ENCODE measurements around the gene PDE5A. TPM values are rescaled to one million over a fixed set of nuclear protein-coding genes. Genes with fewer than 3 reads are reported as not detected.
A peak's percentile ranks its signal among the peaks of the same experiment; 100 is the strongest.

Gene PDE5A
- total RNA-seq, 1 donor from 2014 or later = 58.0 TPM

DNA sequence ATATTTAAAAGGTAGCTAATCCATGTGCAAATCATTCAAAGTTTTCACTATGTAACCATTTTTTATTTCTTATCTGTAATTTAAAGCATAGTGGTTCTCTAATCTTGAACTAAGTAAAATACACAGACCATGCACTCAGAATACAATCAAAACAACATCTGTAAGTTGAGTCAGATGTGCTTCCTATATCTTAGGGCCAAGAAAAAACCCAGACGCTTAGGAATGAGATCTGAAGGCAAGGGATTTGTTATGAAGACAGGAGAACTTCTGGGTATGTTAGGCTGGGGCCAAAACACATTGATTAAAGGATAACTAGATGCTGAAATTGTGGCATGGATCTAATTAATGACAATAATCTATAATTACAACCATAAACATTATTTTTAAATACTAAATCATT, 120.3 kb downstream of the PDE5A start:
- intact Hi-C loops (cut with DNase I) = no loop called here
- TF ChIP-seq, protein P1, sequence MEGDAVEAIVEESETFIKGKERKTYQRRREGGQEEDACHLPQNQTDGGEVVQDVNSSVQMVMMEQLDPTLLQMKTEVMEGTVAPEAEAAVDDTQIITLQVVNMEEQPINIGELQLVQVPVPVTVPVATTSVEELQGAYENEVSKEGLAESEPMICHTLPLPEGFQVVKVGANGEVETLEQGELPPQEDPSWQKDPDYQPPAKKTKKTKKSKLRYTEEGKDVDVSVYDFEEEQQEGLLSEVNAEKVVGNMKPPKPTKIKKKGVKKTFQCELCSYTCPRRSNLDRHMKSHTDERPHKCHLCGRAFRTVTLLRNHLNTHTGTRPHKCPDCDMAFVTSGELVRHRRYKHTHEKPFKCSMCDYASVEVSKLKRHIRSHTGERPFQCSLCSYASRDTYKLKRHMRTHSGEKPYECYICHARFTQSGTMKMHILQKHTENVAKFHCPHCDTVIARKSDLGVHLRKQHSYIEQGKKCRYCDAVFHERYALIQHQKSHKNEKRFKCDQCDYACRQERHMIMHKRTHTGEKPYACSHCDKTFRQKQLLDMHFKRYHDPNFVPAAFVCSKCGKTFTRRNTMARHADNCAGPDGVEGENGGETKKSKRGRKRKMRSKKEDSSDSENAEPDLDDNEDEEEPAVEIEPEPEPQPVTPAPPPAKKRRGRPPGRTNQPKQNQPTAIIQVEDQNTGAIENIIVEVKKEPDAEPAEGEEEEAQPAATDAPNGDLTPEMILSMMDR (IDR thresholded peaks at IDR 0.05) = no peak
- Histone ChIP-seq H3K36me3 (peaks cover 77% of the 10 kb centered on the region), H3K27me3 (no peaks in the 10 kb centered on the region), H3K27ac (no peak overlapping the region), H3K4me3 (no peak overlapping the region), H3K4me1 (no peaks in the 10 kb centered on the region), H3K9me3 (no peaks in the 10 kb centered on the region)
- DNase-seq (no peak), ATAC-seq (no peak)

DNA sequence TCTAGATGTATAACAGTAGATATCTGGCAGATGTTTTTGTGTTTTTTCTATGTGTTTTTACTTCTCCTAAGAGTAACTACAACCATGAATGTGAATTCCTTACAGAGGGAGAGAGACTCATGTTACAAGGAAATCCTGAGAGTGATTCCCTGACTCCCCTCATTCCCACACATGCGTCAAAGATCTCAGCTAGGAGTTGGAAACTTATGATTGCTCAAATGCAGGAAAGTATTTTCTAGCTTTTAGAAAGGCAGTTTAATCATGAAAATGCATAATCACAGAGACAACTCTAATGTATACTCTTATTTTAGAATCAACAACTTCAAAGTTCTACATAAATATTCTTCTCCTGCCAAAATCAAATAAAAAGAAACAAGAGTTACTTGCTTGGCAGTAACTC, 121.8 kb downstream of the PDE5A start:
- no peak for ATAC-seq
- Histone ChIP-seq H3K36me3 (peaks cover 76% of the 10 kb centered on the region), H3K27ac (no peak overlapping the region), H3K9me3 (no peaks in the 10 kb centered on the region), H3K27me3 (no peaks in the 10 kb centered on the region), H3K4me1 (no peaks in the 10 kb centered on the region), H3K4me3 (no peak overlapping the region)
- intact Hi-C loops (cut with DNase I) = no loop called here
- TF ChIP-seq, protein P1 (IDR thresholded peaks at IDR 0.05) = no peak
- no peak for DNase-seq

DNA sequence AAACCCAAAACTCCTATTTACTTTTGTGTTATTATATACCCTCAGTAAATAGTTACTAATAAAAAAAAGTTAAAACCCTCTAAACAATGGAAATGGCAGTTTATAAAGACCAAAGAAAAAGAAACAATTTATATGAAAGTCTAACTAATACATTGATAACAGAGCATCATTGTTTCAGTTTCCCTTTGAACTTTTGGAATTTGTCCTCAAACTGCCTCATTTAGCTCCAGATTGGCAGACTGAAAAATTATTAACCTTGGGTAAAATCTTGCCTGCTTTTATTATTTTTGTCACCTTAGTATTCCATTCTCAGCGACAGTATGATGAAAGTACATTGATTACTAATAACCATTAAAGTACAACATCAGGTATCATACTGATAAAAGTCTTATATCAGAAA, 124.0 kb downstream of the PDE5A start:
- H3K27me3 ChIP-seq = no peaks in the 10 kb centered on the region
- TF ChIP-seq, protein P1 (IDR thresholded peaks at IDR 0.05) = no peak
- peaks cover 90% of the 10 kb centered on the region for H3K36me3 ChIP-seq
- no peak for ATAC-seq
- intact Hi-C loops (cut with DNase I) = no loop called here
- no peak overlapping the region for H3K4me3 ChIP-seq
- H3K4me1 ChIP-seq = no peaks in the 10 kb centered on the region
- DNase-seq = no peak
- H3K27ac ChIP-seq = no peak overlapping the region
- H3K9me3 ChIP-seq = no peaks in the 10 kb centered on the region

DNA sequence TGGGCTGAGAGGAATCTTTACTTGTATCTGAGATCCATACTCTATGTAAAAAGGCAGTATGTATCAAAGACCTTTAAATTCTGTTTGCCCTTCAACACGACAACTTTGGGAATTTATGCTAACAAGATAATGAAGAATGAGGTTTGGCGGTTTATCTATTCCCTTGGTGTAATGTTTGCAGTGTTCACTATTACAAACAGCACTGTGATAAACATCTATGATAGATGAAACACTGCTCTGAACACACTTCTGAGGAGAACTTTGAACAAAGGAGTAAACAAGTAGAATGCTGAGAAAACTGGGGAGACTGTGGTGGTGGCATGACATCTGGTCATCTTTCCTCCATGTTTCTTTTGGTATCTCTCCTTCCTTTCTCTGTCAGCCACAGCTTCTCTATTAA, 126.9 kb downstream of the PDE5A start:
- Histone ChIP-seq H3K9me3 (no peaks in the 10 kb centered on the region), H3K36me3 (peaks cover 92% of the 10 kb centered on the region), H3K27me3 (no peaks in the 10 kb centered on the region), H3K27ac (no peak overlapping the region), H3K4me3 (no peak overlapping the region), H3K4me1 (no peaks in the 10 kb centered on the region)
- intact Hi-C loops (cut with DNase I) = no loop called here
- DNase-seq = no peak
- TF ChIP-seq, protein P1 (IDR thresholded peaks at IDR 0.05) = no peak
- no peak for ATAC-seq

DNA sequence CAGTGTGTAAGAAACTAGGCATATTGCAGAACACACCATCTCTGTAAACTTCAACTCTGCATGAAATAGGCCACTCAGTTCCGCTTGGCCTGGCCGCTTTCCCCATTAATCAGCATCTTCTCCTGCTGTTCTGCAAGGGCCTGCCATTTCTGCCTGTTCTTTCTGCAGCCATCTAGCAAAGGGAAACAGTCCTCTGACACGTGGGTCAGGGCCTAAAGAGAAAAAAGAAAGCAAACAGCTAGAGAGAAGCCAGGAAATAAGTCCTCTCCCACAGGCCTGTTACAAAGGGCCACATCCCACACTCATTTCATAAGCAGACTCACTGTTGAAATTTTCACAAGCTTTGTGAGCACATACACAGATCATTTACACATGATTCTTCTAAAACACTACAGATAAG, 130.1 kb downstream of the PDE5A start:
- DNase-seq = no peak
- Histone ChIP-seq H3K27ac (no peak overlapping the region), H3K9me3 (no peaks in the 10 kb centered on the region), H3K4me3 (no peak overlapping the region), H3K27me3 (no peaks in the 10 kb centered on the region), H3K36me3 (peaks cover 96% of the 10 kb centered on the region), H3K4me1 (no peaks in the 10 kb centered on the region)
- ATAC-seq = peak; percentile 61
- intact Hi-C loops (cut with DNase I) = no loop called here
- TF ChIP-seq, protein P1 (IDR thresholded peaks at IDR 0.05) = no peak

DNA sequence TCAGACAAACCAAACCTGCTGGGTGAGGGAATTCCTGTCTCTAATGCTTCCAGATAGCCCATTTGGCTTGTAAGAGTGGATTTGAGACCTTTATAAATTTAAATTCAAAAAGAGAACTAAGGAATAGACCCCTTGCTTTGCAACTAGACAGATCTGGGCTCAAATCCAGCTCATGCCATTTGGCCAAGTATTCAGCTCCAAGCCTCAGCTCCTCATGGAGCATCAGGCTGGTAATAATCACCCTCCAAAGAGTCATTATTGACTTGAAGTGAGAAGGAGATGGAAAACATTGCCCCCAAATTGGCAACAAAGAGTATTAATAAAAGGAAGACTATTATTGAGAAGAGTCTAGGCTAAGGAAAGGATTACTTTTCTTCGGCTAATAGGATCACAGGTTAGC, 134.7 kb downstream of the PDE5A start:
- TF ChIP-seq, protein P1 (IDR thresholded peaks at IDR 0.05) = no peak
- Histone ChIP-seq H3K9me3 (no peaks in the 10 kb centered on the region), H3K27ac (no peak overlapping the region), H3K4me1 (no peaks in the 10 kb centered on the region), H3K36me3 (peaks cover 59% of the 10 kb centered on the region), H3K4me3 (no peak overlapping the region), H3K27me3 (no peaks in the 10 kb centered on the region)
- DNase-seq = no peak
- intact Hi-C loops (cut with DNase I) = no loop called here
- ATAC-seq = no peak
